Activated CD4-positive, alpha-beta T cell treated with anti-CD3 and anti-CD28 coated beads, Interleukin-2, Interleukin-6, amounts not matched to agents 100 ng/mL and 50 ng/mL, durations not matched to agents 16 hours and 8 hours (primary cell): ENCODE results near the gene PARM1.
"Not testable (repeated sequence)": the region's sequence is repeated elsewhere in the genome, so short reads cannot be mapped to it uniquely, and the experiment has no call there.

Experiments used
- DNase-seq: peaks from one replicate; pipeline ENCODE4 v3.0.0-alpha.2; 2020

PARM1 gene

GRCh38 chr4:74944354-74944793, 11.5 kb downstream of the PARM1 start:
- DNase-seq: no peak

GRCh38 chr4:74946196-74946595, 13.3 kb downstream of the PARM1 start:
- no peak for DNase-seq

GRCh38 chr4:74947798-74948197, 14.9 kb downstream of the PARM1 start:
- no peak for DNase-seq

- no peak for DNase-seq
Observed at GRCh38 chr4:74948236-74948635, 15.3 kb downstream of the PARM1 start.

DNA sequence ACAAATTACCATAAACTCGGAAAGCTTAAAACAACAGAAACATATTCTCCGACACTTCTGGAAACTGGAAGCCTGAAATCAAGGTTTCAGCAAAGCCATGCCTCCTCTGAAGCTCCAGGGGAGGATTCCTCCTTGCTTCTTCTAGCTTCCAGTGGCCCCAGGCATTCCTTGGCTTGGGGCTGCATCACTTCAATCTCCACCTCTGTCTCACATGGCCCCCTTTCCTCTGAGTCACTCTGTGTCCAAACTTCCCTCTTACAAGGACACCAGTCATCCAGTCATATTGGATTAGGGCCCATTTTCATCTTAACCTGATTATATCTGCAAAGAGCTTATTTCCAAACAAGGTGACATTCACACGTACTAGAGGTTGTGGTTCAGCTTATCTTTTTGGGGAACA, 17.3 kb downstream of the PARM1 start:
- DNase-seq: no peak

GRCh38 chr4:74950882-74951281, 18.0 kb downstream of the PARM1 start:
- DNase-seq: no peak

- no peak for DNase-seq
Observed at GRCh38 chr4:74953647-74954046, 20.7 kb downstream of the PARM1 start.

DNA sequence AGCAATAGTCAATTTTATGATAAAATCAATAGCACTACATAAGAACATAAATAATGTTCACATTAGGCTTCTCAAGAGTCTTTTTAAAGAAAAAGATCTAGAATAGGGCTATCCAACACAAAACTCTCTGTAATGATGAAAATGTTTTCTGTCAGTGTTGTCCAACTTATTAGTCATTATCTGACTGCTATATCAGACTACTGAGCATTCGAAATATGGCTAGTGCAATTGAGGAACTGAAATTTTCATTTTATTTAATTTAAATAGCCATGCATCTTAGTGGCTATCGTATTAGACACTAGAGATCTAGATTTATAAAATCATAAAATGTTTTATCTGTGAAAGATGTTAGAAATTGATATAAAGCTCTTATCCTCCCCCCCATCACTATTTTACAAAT, 26.0 kb downstream of the PARM1 start:
- no peak for DNase-seq

DNA sequence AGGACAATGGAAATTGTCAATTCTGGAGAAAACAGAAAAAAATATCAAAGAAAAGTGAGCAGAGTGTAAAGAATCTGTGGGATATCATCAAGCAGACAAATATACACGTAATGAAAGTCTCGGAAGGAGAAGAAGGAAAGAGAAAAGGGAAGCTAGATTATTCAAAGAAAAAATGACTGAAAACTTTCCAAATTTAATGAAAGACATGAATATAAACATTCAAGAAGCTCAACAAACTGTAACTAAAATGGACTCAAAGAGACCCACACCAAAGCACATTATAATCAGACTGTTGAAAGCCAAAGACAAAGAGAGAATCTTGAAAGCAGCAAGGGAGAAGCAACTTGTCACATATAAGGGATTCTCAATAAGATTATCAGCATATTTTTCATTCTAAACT, 28.3 kb downstream of the PARM1 start:
- no peak for DNase-seq

DNA sequence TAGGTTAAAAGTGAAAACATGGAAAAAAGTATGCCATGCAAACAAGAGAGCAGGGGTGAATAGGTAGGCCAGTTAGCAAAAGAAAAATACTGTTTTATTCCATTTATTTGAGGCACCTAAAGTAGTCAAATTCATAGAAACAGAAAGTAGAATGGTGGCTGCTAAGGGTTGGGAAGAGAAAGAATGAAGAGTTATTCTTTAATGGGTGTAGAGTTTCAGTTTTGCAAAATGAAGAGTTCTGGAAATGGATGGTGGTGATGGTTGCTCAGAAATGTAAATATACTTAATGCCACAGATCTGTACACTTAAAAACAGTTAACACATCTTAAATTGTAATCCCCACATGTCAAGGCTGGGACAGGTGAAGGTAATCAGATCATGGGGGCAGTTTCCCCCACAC, 29.7 kb downstream of the PARM1 start:
- DNase-seq: no peak

- no peak for DNase-seq
Observed at GRCh38 chr4:74964311-74964710, 31.4 kb downstream of the PARM1 start.

GRCh38 chr4:74967324-74967723, 34.4 kb downstream of the PARM1 start:
- DNase-seq: no peak

- DNase-seq: no peak
Observed at GRCh38 chr4:74968456-74969164, 35.7 kb downstream of the PARM1 start.

- DNase-seq: no peak
Observed at GRCh38 chr4:74969507-74970474, 36.9 kb downstream of the PARM1 start.

DNA sequence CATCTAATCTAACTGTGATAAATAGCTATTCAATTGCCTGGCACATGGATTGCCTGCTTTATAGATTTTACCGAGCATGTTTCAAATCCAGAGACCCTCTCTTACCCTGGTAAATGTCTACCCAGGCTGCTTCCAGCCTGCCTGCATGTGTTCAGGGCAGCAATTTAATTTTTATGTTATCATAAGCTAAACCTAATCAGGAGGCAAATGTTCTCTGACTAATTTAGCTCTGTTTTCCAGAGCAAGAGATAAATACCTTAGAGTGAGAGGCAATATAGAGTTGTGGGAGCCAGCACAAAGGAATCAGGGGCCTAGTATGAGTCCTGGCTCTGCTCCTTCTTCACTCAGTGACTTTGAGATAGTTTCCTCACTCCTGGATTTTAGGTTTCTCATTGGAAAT, 37.7 kb downstream of the PARM1 start:
- DNase-seq: no peak

- DNase-seq: no peak
Observed at GRCh38 chr4:74971862-74972261, 38.9 kb downstream of the PARM1 start.

GRCh38 chr4:74975082-74975481, 42.2 kb downstream of the PARM1 start:
- no peak for DNase-seq

- no peak for DNase-seq
Observed at GRCh38 chr4:74975848-74976824, 43.2 kb downstream of the PARM1 start.

DNA sequence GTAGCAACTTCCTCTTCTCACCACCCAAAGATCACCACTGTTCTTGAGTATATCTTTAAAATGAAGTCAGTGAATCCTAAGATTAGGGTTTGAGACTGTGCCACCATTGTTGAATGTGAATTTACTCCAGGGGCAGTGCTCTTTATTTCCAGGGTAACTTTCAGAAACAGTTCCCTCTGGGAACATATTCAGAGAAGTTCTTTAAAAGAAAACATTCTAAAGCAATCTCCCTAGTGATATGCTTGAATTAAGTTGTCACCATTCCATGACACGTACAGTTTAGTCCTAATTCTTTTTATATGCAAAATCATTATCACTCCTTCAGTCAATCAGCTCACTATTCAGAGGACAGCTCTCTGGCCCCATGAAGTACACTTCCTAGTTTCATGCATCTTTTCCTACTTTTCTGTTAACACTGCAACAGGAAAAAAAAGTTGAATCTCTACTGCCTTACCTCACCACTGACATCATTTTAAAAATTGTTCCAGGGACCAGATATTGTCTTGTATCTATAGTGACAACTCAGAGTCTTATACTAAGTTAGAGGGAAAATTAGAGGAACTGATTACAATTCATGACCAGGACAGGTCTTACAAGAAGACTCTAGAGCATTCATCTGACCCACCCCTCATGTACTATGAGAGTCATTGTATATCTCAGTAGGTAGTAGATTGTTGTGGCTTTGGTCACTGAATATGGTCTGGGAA, 49.8 kb downstream of the PARM1 start:
- DNase-seq: no peak

DNA sequence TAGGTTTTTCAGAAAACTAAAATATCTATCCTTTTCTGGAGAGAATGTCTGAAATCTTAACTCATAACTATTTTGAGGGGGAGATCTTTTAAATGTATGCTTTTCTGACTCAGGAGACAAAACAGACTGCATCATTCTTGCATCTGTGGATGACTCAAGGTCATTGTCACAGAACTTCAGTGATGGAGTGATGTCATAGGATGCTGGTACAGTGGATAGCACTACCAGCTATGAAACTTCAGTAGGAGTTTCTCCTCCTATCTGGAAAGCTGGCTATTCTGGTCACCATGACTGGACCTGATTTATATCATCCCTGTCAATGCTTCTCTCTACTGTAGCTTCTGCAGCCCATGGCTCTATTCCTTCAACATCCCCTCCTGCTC, 50.3 kb downstream of the PARM1 start:
- no peak for DNase-seq

- DNase-seq: no peak
Observed at GRCh38 chr4:74990276-74990875, 57.5 kb downstream of the PARM1 start.

DNA sequence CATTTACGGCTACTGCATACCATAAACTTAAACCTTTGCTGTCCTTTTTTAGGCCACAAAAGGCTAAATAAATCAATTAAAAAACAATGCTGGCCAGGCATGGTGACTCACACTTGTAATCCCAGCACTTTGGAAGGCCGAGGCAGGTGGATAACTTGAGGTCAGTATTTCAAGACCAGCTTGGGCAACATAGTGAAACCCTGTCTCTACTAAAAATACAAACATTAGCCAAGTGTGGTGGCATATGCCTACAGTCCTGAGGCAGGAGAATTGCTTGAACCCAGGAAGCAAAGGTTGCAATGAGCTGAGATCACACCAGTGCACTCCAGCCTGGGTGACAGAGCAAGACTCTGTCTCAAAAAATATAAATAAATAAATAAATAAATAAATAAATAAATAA, 61.5 kb downstream of the PARM1 start:
- DNase-seq: not testable (repeated sequence)
